Mesenchymal stem cell (in vitro differentiated cells and primary cell): ENCODE measurements around the gene CELF4.

ENCODE experiments used
- DNase-seq: peaks from one replicate; pipeline ENCODE4 v3.0.0-alpha.2; 2013
- H2AFZ ChIP-seq: one replicate; pipeline ENCODE4 v1.6.1; 2013; ENCODE audit warnings: low read depth, mild to moderate bottlenecking, control low read depth, inconsistent platforms, low read length, moderate library complexity
- H2AK5ac ChIP-seq: 2 replicates; pipeline ENCODE4 v1.6.1; 2013; ENCODE audit warnings: low read length, moderate library complexity, mild to moderate bottlenecking, inconsistent platforms; ENCODE audit not compliant: severe bottlenecking
- H2BK120ac ChIP-seq: one replicate; pipeline ENCODE4 v1.6.1; 2013; ENCODE audit warnings: low read depth, mild to moderate bottlenecking, inconsistent platforms, low read length, moderate library complexity
- H2BK12ac ChIP-seq, 2 experiments: one replicate each; pipeline ENCODE4 v1.6.1; 2013; ENCODE audit warnings: inconsistent platforms in 2 of 2, low read length in 2 of 2, mild to moderate bottlenecking in 2 of 2, moderate library complexity in 2 of 2, control low read depth in 1 of 2
- H2BK15ac ChIP-seq: one replicate; pipeline ENCODE4 v1.6.1; 2013; ENCODE audit warnings: mild to moderate bottlenecking, low read depth, inconsistent platforms; ENCODE audit not compliant: poor library complexity, severe bottlenecking
- H2BK5ac ChIP-seq: 2 replicates; pipeline ENCODE4 v1.6.1; 2013; ENCODE audit warnings: low read depth, mild to moderate bottlenecking, low read length, control low read depth, inconsistent platforms; ENCODE audit not compliant: poor library complexity, severe bottlenecking
- H3K14ac ChIP-seq, 2 experiments: one replicate each; pipeline ENCODE4 v1.6.1; 2013; ENCODE audit warnings: inconsistent platforms in 2 of 2, low read length in 2 of 2, control low read depth in 1 of 2, mild to moderate bottlenecking in 1 of 2, moderate library complexity in 1 of 2
- H3K18ac ChIP-seq, 2 experiments: one replicate each; pipeline ENCODE4 v1.6.1; 2013; ENCODE audit warnings: inconsistent platforms in 2 of 2, low read length in 2 of 2, control low read depth in 1 of 2, low read depth in 1 of 2, mild to moderate bottlenecking in 1 of 2
- H3K23ac ChIP-seq, 2 experiments: one replicate each; pipeline ENCODE4 v1.6.1; 2013; ENCODE audit warnings: inconsistent platforms in 2 of 2, low read length in 2 of 2, mild to moderate bottlenecking in 2 of 2, moderate library complexity in 2 of 2, control low read depth in 1 of 2
- H3K27ac ChIP-seq: 2 replicates; pipeline ENCODE4 v1.5.1; 2013; ENCODE audit warnings: mild to moderate bottlenecking, moderate library complexity, low read length, control low read depth, inconsistent platforms; ENCODE audit not compliant: poor library complexity, severe bottlenecking
- H3K27me3 ChIP-seq, 2 experiments: 2 replicates each; pipeline versions ENCODE4 v1.6.1 to v1.7.0; 2013; ENCODE audit warnings: low read length in 2 of 2, mild to moderate bottlenecking in 2 of 2, moderate library complexity in 2 of 2, control low read depth in 1 of 2, inconsistent platforms in 1 of 2; ENCODE audit not compliant: control insufficient read depth in 1 of 2, insufficient read depth in 1 of 2
- H3K36me3 ChIP-seq, 2 experiments: 2 replicates each; pipeline versions ENCODE4 v1.6.1 to v1.7.0; 2013; ENCODE audit warnings: low read length in 2 of 2, control low read depth in 1 of 2, inconsistent platforms in 1 of 2, low read depth in 1 of 2, mild to moderate bottlenecking in 1 of 2; ENCODE audit not compliant: insufficient read depth in 2 of 2, control insufficient read depth in 1 of 2
- H3K4ac ChIP-seq, 2 experiments: one replicate each; pipeline ENCODE4 v1.6.1; 2013; ENCODE audit warnings: inconsistent platforms in 2 of 2, low read length in 2 of 2, mild to moderate bottlenecking in 2 of 2, moderate library complexity in 2 of 2, control low read depth in 1 of 2, low read depth in 1 of 2
- H3K4me1 ChIP-seq: 2 replicates; pipeline ENCODE4 v1.6.1; 2013; ENCODE audit warnings: low read depth, low read length, control low read depth; ENCODE audit not compliant: control insufficient read depth, insufficient read depth
- H3K4me2 ChIP-seq: 2 replicates; pipeline ENCODE4 v1.6.1; 2013; ENCODE audit warnings: low read length, mild to moderate bottlenecking, inconsistent platforms; ENCODE audit not compliant: poor library complexity, severe bottlenecking
- H3K4me3 ChIP-seq, 2 experiments: 2 replicates each; pipeline versions ENCODE4 v1.5.1 to v1.7.0; 2013; ENCODE audit warnings: low read length in 2 of 2, mild to moderate bottlenecking in 2 of 2, control low read depth in 1 of 2, low read depth in 1 of 2; ENCODE audit not compliant: insufficient read depth in 1 of 2
- H3K79me1 ChIP-seq: replicated peaks from 2 replicates; pipeline ENCODE4 v1.6.1; 2013; ENCODE audit warnings: mild to moderate bottlenecking, control low read depth, low read length, inconsistent platforms; ENCODE audit not compliant: poor library complexity, severe bottlenecking
- H3K9ac ChIP-seq: 2 replicates; pipeline ENCODE4 v1.7.0; 2013; ENCODE audit warnings: mild to moderate bottlenecking, low read length, moderate library complexity
- H3K9me3 ChIP-seq: 2 replicates; pipeline ENCODE4 v1.7.0; 2013; ENCODE audit warnings: mild to moderate bottlenecking, low read length; ENCODE audit not compliant: control insufficient read depth
- H4K8ac ChIP-seq: one replicate; pipeline ENCODE4 v1.6.1; 2013; ENCODE audit warnings: inconsistent platforms, mild to moderate bottlenecking, low read length, moderate library complexity
- H4K91ac ChIP-seq: one replicate; pipeline ENCODE4 v1.6.1; 2013; ENCODE audit warnings: mild to moderate bottlenecking, low read length, inconsistent platforms
- WGBS: methylation state at CpG from one replicate; pipeline ENCODE4 v1.1.7; 2013; ENCODE audit warnings: mixed read lengths; 5-methylcytosine and 5-hydroxymethylcytosine counted together

The CELF4 gene

GRCh38 chr18:37567994-37568359 is 2.4 kb upstream of the CELF4 start:
- Histone ChIP-seq H2BK5ac (no peak overlapping the region), H3K79me1 (no peaks in the 10 kb centered on the region), H3K27ac (no peak overlapping the region), H2BK12ac (no peak overlapping the region), H2AK5ac (no peak overlapping the region), H3K4me3 (peak overlapping the region in 1 of 2 experiments; percentile 76), H2AFZ (no peak overlapping the region), H3K4ac (no peak overlapping the region), H3K27me3 (peaks cover 65 to 71% of the 10 kb centered on the region in 2 experiments), H3K18ac (no peak overlapping the region), H3K4me2 (no peak overlapping the region), H3K4me1 (peaks cover 21% of the 10 kb centered on the region), H2BK15ac (no peak overlapping the region), H4K91ac (no peak overlapping the region), H3K36me3 (no peaks in the 10 kb centered on the region), H4K8ac (no peak overlapping the region), H3K14ac (no peak overlapping the region), H3K9ac (peak overlapping the region; percentile 49), H3K9me3 (no peaks in the 10 kb centered on the region), H2BK120ac (no peak overlapping the region), H3K23ac (peak overlapping the region; percentile 32 to 61)
- DNase-seq, result no peak
- WGBS, result 31% methylated on average over 8 of the region's 10 CpGs

- H4K8ac ChIP-seq, result no peak overlapping the region
Measured at GRCh38 chr18:37567061-37567993, 1.7 kb upstream of the CELF4 start.

GRCh38 chr18:37566479-37567060 is 972 bp upstream of the CELF4 start:
- no peak overlapping the region for H2BK12ac ChIP-seq
- no peak overlapping the region for H3K18ac ChIP-seq
- H3K27me3 ChIP-seq, result peaks cover 75 to 77% of the 10 kb centered on the region in 2 experiments
- no peak for DNase-seq
- H2AK5ac ChIP-seq, result no peak overlapping the region
- H2BK15ac ChIP-seq, result no peak overlapping the region
- H4K91ac ChIP-seq, result no peak overlapping the region
- no peak overlapping the region for H4K8ac ChIP-seq
- no peak overlapping the region for H2BK5ac ChIP-seq
- H3K14ac ChIP-seq, result no peak overlapping the region
- peak overlapping the region; percentile 49 for H3K9ac ChIP-seq
- no peaks in the 10 kb centered on the region for H3K9me3 ChIP-seq
- 0% methylated on average over 33 of the region's 51 CpGs for WGBS
- peaks cover 21% of the 10 kb centered on the region for H3K4me1 ChIP-seq
- no peak overlapping the region for H3K4ac ChIP-seq
- no peaks in the 10 kb centered on the region for H3K36me3 ChIP-seq
- H3K79me1 ChIP-seq, result no peaks in the 10 kb centered on the region
- H2BK120ac ChIP-seq, result no peak overlapping the region
- no peak overlapping the region for H3K23ac ChIP-seq
- H3K4me3 ChIP-seq, result peak overlapping the region; percentile 27 to 76
- H2AFZ ChIP-seq, result no peak overlapping the region
- H3K27ac ChIP-seq, result no peak overlapping the region
- H3K4me2 ChIP-seq, result peak overlapping the region; percentile 71

More at GRCh38 chr18:37567061-37567993, 1.7 kb upstream of the CELF4 start:
- Histone ChIP-seq H3K4ac (no peak overlapping the region), H3K4me3 (peak overlapping the region; percentile 30 to 76), H3K14ac (no peak overlapping the region), H2BK120ac (no peak overlapping the region), H2BK15ac (no peak overlapping the region), H2AK5ac (no peak overlapping the region), H3K27me3 (peaks cover 70 to 71% of the 10 kb centered on the region in 2 experiments), H4K91ac (no peak overlapping the region), H2AFZ (no peak overlapping the region), H3K4me2 (peak overlapping the region; percentile 71), H3K27ac (no peak overlapping the region), H3K18ac (no peak overlapping the region), H3K79me1 (no peaks in the 10 kb centered on the region), H3K9me3 (no peaks in the 10 kb centered on the region), H3K23ac (no peak overlapping the region), H3K4me1 (peaks cover 21% of the 10 kb centered on the region), H2BK5ac (no peak overlapping the region), H3K9ac (peak overlapping the region; percentile 49), H3K36me3 (no peaks in the 10 kb centered on the region), H2BK12ac (no peak overlapping the region)
- WGBS, result 4% methylated on average over 38 of the region's 72 CpGs
- no peak for DNase-seq

GRCh38 chr18:37565977-37566478 is 430 bp upstream of the CELF4 start:
- Histone ChIP-seq H3K4ac (no peak overlapping the region), H2AK5ac (no peak overlapping the region), H3K27ac (no peak overlapping the region), H2BK120ac (no peak overlapping the region), H3K9ac (peak overlapping the region; percentile 67), H3K4me1 (peaks cover 21% of the 10 kb centered on the region), H4K91ac (no peak overlapping the region), H2AFZ (no peak overlapping the region), H4K8ac (no peak overlapping the region), H3K27me3 (peaks cover 74 to 78% of the 10 kb centered on the region in 2 experiments), H3K36me3 (no peaks in the 10 kb centered on the region), H3K23ac (no peak overlapping the region), H3K4me2 (peak overlapping the region; percentile 71), H2BK15ac (no peak overlapping the region), H3K4me3 (peak overlapping the region; percentile 28 to 79), H3K18ac (no peak overlapping the region), H3K79me1 (no peaks in the 10 kb centered on the region), H2BK12ac (no peak overlapping the region), H2BK5ac (no peak overlapping the region), H3K9me3 (no peaks in the 10 kb centered on the region), H3K14ac (no peak overlapping the region)
- DNase-seq, result peak; percentile 57
- WGBS, result 1% methylated on average over 35 of the region's 49 CpGs
